B cell (primary cell): ENCODE measurements around the gene GPC2. TPM values are rescaled to one million over a fixed set of nuclear protein-coding genes. Genes with fewer than 3 reads are reported as not detected.
A peak's percentile ranks its signal among the peaks of the same experiment; 100 is the strongest.
"Not testable (repeated sequence)": the region's sequence is repeated elsewhere in the genome, so short reads cannot be mapped to it uniquely, and the experiment has no call there.

Source experiments
- ATAC-seq: fragments of 200-7000 bp; cut with Tn5 transposase; one replicate; pipeline ENCODE4 v1.10.0; 2021; ENCODE audit warnings: low read depth, mild to moderate bottlenecking, moderate number of reproducible peaks, moderate library complexity
- CTCF ChIA-PET: fragments of 350-600 bp; sonication (Branson Sonifier 250); formaldehyde crosslinking; loops from one replicate; lab custom pipeline; 2021; ENCODE audit warnings: antibody characterized with exemption, inconsistent platforms; lab: Charles Lee
- POLR2A ChIA-PET: fragments of 350-600 bp; sonication (Branson Sonifier 250); formaldehyde crosslinking; loops from one replicate; lab custom pipeline; 2021; ENCODE audit warnings: antibody characterized with exemption; lab: Charles Lee
- DNase-seq: peaks from one replicate; pipeline ENCODE4 v3.0.0; 2013
- H2AFZ ChIP-seq: 2 replicates; pipeline ENCODE4 v1.6.1; 2012; ENCODE audit warnings: mild to moderate bottlenecking, low read depth, low read length; ENCODE audit not compliant: insufficient read depth, poor library complexity, severe bottlenecking
- H3K27ac ChIP-seq, 2 donors: 1 replicate in 1 of 2; 2 replicates in 1 of 2; pipeline ENCODE4 v1.5.1; 2012 to 2013; ENCODE audit warnings: low read length in 2 of 2, mild to moderate bottlenecking in 2 of 2, moderate library complexity in 1 of 2
- H3K27me3 ChIP-seq, 4 experiments: fragments of 200-600 bp in 1 of 4; sonication (generic) in 1 of 4; replicated peaks in 1 of 4; 1 replicate in 2 of 4; 2 replicates in 2 of 4; pipeline versions ENCODE4 v1.6.1 to v1.7.0; 2013 to 2016; ENCODE audit warnings: low read length in 3 of 4, mild to moderate bottlenecking in 2 of 4, mixed read lengths in 1 of 4, moderate library complexity in 1 of 4; ENCODE audit not compliant: insufficient read depth in 4 of 4, control insufficient read depth in 3 of 4; ENCODE audit errors: control extremely low read depth in 1 of 4
- H3K36me3 ChIP-seq, 2 experiments: replicated peaks in 1 of 2; 1 replicate in 1 of 2; 2 replicates in 1 of 2; pipeline versions ENCODE4 v1.6.1 to v1.7.1; 2013; ENCODE audit warnings: low read length in 1 of 2; ENCODE audit not compliant: insufficient read depth in 2 of 2, control insufficient read depth in 1 of 2; ENCODE audit errors: control extremely low read depth in 1 of 2, extremely low read depth in 1 of 2
- H3K4me1 ChIP-seq, 2 donors: fragments of 200-600 bp in 1 of 2; sonication (generic) in 1 of 2; 1 replicate in 1 of 2; 2 replicates in 1 of 2; pipeline versions ENCODE4 v1.5.1 to v1.6.1; 2013 to 2017; ENCODE audit warnings: low read length in 2 of 2; ENCODE audit not compliant: control insufficient read depth in 2 of 2, insufficient read depth in 2 of 2
- H3K4me2 ChIP-seq: replicated peaks from 2 replicates; pipeline ENCODE3; 2012; ENCODE audit warnings: mild to moderate bottlenecking, low read depth, low read length; ENCODE audit not compliant: poor library complexity, severe bottlenecking
- H3K4me3 ChIP-seq, 5 experiments: fragments of 200-600 bp in 1 of 5; sonication (generic) in 1 of 5; 1 replicate in 3 of 5; 2 replicates in 2 of 5; pipeline versions ENCODE4 v1.5.1 to v1.7.0; 2011 to 2016; ENCODE audit warnings: low read length in 4 of 5, mild to moderate bottlenecking in 4 of 5, low read depth in 2 of 5, control low read depth in 1 of 5, moderate library complexity in 1 of 5; ENCODE audit not compliant: insufficient read depth in 1 of 5; ENCODE audit errors: control extremely low read depth in 1 of 5, extremely low read depth in 1 of 5
- H3K79me2 ChIP-seq: fragments of 200-600 bp; sonication (generic); one replicate; pipeline ENCODE4 v1.6.0; 2016; ENCODE audit warnings: low read length; ENCODE audit not compliant: control insufficient read depth, insufficient read depth
- H3K9ac ChIP-seq: fragments of 200-600 bp; sonication (generic); 2 replicates; pipeline ENCODE4 v1.6.1; 2017; ENCODE audit warnings: mild to moderate bottlenecking, low read length, moderate library complexity
- H3K9me3 ChIP-seq, 3 donors: one replicate each; pipeline versions ENCODE4 v1.6.1 to v1.7.1; 2013; ENCODE audit warnings: low read length in 2 of 3; ENCODE audit not compliant: control insufficient read depth in 2 of 3, insufficient read depth in 1 of 3; ENCODE audit errors: control extremely low read depth in 1 of 3
- H4K20me1 ChIP-seq: 2 replicates; pipeline ENCODE4 v1.6.0; 2012; ENCODE audit warnings: mild to moderate bottlenecking, low read length; ENCODE audit not compliant: insufficient read depth, control insufficient read depth, poor library complexity, severe bottlenecking
- H3K27ac Mint-ChIP-seq: one replicate; pipeline ENCODE4 v1.8.0; 2021; ENCODE audit warnings: mixed read lengths
- H3K27me3 Mint-ChIP-seq: one replicate; pipeline ENCODE4 v1.8.0; 2021; ENCODE audit warnings: mixed read lengths
- H3K4me1 Mint-ChIP-seq: one replicate; pipeline ENCODE4 v1.8.0; 2021; ENCODE audit warnings: mixed read lengths
- H3K4me3 Mint-ChIP-seq: one replicate; pipeline ENCODE4 v1.8.0; 2021; ENCODE audit warnings: mixed read lengths
- H3K9me3 Mint-ChIP-seq: one replicate; pipeline ENCODE4 v1.8.0; 2022; ENCODE audit warnings: mixed read lengths; ENCODE audit not compliant: insufficient read depth
- EZH2 ChIP-seq: IDR thresholded peaks from 2 replicates; pipeline ENCODE4 v1.6.1; 2012; ENCODE audit warnings: borderline replicate concordance, low read depth, mild to moderate bottlenecking, moderate library complexity, low read length; ENCODE audit not compliant: insufficient read depth, poor library complexity, severe bottlenecking
- WGBS: methylation state at CpG from one replicate; pipeline ENCODE4 v1.1.5; 2013; ENCODE audit warnings: missing lambda C conversion rate; ENCODE audit not compliant: insufficient coverage; 5-methylcytosine and 5-hydroxymethylcytosine counted together
- intact Hi-C: fragments of 100-400 bp; cut with micrococcal nuclease; formaldehyde crosslinking; loops from one replicate; pipeline ENCODE4 v1.10.0; 2022
- polyA plus RNA-seq: library from polyadenylated mRNA; depleted of rRNA; stranded (reverse); fragments of >200 nt; gene quantifications from 2 replicates; pipeline ENCODE4 v1.2.3, GENCODE V29; 2012
- total RNA-seq, 2 donors: library from RNA; stranded (reverse); fragments of 120-200 nt in 1 of 2; gene quantifications; 1 replicate in 1 of 2; 2 replicates in 1 of 2; pipeline versions ENCODE4 v1.2.3 to v1.2.4, GENCODE V29; 2013 to 2022
- TF ChIP-seq, protein P1 (sequence below): fragments of 200-600 bp; IDR thresholded peaks from one replicate; pipeline ENCODE4 v1.8.0; 2022; ENCODE audit warnings: antibody characterized with exemption, mild to moderate bottlenecking

GPC2 gene
- total and polyA plus RNA-seq, 2 donors (not counting 1 experiment from before 2014, with no cell fraction given) = 3.9 to 4.1 TPM

DNA sequence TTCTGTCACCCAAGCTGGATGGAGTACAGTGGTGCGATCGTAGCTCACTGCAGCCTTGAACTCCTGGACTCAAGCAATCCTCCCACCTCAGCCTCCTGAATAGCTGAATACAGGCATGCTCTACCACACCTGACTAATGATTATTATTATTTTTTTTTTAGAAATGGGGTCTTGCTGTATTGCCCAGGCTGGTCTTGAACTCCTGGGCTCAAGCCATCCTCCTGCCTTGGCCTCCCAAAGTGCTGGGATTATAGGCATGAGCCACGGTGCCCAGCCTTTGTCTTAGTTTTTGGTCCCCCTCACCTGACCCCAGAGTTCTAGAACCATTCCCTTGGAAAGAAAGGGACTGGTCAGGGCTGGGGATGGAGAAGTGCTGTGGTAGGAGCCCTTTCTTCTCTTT lies 2.9 kb upstream of the GPC2 start:
- H3K4me3 ChIP-seq, H3K27ac ChIP-seq, ATAC-seq, H3K4me2 ChIP-seq, H3K9ac ChIP-seq, H3K4me3 Mint-ChIP-seq, POLR2A ChIA-PET, H3K79me2 ChIP-seq, H2AFZ ChIP-seq, H3K36me3 ChIP-seq, H3K9me3 Mint-ChIP-seq, intact Hi-C loops, H3K27ac Mint-ChIP-seq, H3K27me3 ChIP-seq, DNase-seq, H3K27me3 Mint-ChIP-seq, H4K20me1 ChIP-seq: not testable (repeated sequence)
- CTCF ChIA-PET = interaction anchor here (0.9 to 2.0 kb wide), 5 partner anchors 10 to 47 kb away, joined by 3 to 10 read pairs (median 3); no protein-coding TSS in a partner anchor
- Histone ChIP-seq H3K4me1 (peaks cover 11 to 22% of the 10 kb centered on the region in 2 donors), H3K9me3 (peaks cover 0 to 20% (median 6%) of the 10 kb centered on the region in 3 donors)
- WGBS = no CpG with 5 or more reads among the region's 3 CpGs
- H3K4me1 Mint-ChIP-seq = peaks cover 25% of the 10 kb centered on the region

DNA sequence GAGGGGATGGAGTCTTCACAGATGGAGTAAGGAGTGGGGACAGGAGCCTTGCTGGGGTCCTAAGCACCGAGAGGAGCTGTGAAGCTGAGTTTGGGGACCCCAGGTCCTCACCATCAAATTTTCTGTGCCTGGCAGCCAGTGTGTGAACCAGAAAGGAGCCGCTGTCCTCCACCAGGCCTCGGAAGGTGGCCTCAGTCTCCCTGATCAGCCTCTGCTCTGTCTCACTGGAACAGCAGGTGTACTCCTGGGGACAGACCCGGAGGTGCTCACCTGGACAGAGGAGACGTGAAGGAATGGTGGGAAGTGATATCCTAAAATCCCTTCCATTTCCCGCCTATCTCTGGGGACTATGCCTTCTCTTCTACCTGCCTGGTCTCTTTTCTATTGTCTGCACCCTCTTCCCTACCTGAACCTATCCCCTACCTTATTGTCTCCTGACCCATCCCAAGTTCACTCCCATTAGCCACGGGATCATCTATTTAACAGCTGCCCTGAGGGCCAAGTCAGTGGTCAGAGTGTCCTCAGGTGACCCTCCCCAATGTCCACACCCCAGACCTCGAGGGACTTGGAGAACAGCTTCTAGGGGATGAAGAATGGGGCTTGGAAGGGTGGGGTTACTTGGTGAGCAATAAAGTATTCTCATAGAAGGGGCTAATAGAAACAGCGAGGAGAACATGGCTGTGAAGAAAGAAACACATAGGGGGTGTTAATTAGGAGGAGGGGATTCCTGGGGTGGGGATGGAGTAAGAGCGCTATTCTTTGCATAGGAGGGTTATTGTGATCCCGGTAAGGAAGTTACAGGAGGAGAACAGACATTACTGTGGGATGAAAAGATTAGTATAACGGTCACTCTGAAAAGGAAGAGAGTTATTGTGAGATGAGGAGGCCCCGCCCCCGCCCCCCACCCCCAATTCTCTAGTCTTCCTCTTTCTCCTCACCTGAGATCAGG lies 811 bp downstream of the GPC2 start:
- H3K36me3 ChIP-seq = no peaks in the 10 kb centered on the region
- Mint-ChIP-seq H3K4me3 (peak overlapping the region; percentile 73), H3K4me1 (peaks cover 29% of the 10 kb centered on the region), H3K27me3 (peaks cover 3% of the 10 kb centered on the region), H3K27ac (peak overlapping the region; percentile 27), H3K9me3 (no peaks in the 10 kb centered on the region)
- 76% methylated on average over 7 of the region's 14 CpGs for WGBS
- H3K9ac ChIP-seq = peak overlapping the region; percentile 76
- peak overlapping the region in 4 of 5 experiments; percentile 64 to 78 (median 72) for H3K4me3 ChIP-seq
- ChIA-PET POLR2A (interaction anchor here (0.6 to 1.4 kb wide), 10 partner anchors 10 to 410 kb away, joined by 3 to 7 read pairs (median 4); partner anchors contain the start of genes FBXO24, LAMTOR4, MEPCE and ZCWPW1), CTCF (interaction anchor here (0.6 to 2.2 kb wide), 6 partner anchors 13 to 1125 kb away, joined by 4 to 11 read pairs (median 5); no protein-coding TSS in a partner anchor)
- no peaks in the 10 kb centered on the region for H4K20me1 ChIP-seq
- peaks cover 16 to 27% of the 10 kb centered on the region in 2 donors for H3K4me1 ChIP-seq
- no peak overlapping the region for H3K27ac ChIP-seq
- TF ChIP-seq, protein P1, sequence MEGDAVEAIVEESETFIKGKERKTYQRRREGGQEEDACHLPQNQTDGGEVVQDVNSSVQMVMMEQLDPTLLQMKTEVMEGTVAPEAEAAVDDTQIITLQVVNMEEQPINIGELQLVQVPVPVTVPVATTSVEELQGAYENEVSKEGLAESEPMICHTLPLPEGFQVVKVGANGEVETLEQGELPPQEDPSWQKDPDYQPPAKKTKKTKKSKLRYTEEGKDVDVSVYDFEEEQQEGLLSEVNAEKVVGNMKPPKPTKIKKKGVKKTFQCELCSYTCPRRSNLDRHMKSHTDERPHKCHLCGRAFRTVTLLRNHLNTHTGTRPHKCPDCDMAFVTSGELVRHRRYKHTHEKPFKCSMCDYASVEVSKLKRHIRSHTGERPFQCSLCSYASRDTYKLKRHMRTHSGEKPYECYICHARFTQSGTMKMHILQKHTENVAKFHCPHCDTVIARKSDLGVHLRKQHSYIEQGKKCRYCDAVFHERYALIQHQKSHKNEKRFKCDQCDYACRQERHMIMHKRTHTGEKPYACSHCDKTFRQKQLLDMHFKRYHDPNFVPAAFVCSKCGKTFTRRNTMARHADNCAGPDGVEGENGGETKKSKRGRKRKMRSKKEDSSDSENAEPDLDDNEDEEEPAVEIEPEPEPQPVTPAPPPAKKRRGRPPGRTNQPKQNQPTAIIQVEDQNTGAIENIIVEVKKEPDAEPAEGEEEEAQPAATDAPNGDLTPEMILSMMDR = no peak
- TF ChIP-seq EZH2 = no peak
- ATAC-seq (no peak), DNase-seq (peak; percentile 24)
- intact Hi-C loops = loop anchor here (1.0 to 5.0 kb wide), 6 partner anchors 16 to 95 kb away; partner anchors contain the start of genes LAMTOR4, TRAPPC14 and ZNF3
- H3K79me2 ChIP-seq = no peaks in the 10 kb centered on the region
- H3K4me2 ChIP-seq = peak overlapping the region; percentile 99
- peaks cover 0 to 20% (median 6%) of the 10 kb centered on the region in 3 donors for H3K9me3 ChIP-seq
- peaks cover 0 to 6% (median 3%) of the 10 kb centered on the region in 4 experiments for H3K27me3 ChIP-seq
- H2AFZ ChIP-seq = peak overlapping the region; percentile 90
